KMS-11 (cell line): Measurements from ENCODE around the gene KLRK1.

ENCODE experiments used
- H2AFZ ChIP-seq: fragments of 200-600 bp; sonication (generic); 2 replicates; pipeline ENCODE4 v1.6.1; 2016; ENCODE audit warnings: antibody characterized with exemption, mixed run types, low read depth
- H3K27ac ChIP-seq: fragments of 200-600 bp; sonication (generic); 2 replicates; pipeline ENCODE4 v1.6.1; 2016; ENCODE audit warnings: mild to moderate bottlenecking, mixed run types
- H3K27me3 ChIP-seq: fragments of 200-600 bp; sonication (generic); 2 replicates; pipeline ENCODE4 v1.6.1; 2017; ENCODE audit warnings: mild to moderate bottlenecking, low read depth, mixed run types, moderate library complexity; ENCODE audit not compliant: insufficient read depth
- H3K36me3 ChIP-seq: fragments of 200-600 bp; sonication (generic); 2 replicates; pipeline ENCODE4 v1.6.1; 2017; ENCODE audit warnings: mild to moderate bottlenecking, mixed run types; ENCODE audit not compliant: insufficient read depth
- H3K4me1 ChIP-seq: fragments of 200-600 bp; sonication (generic); 2 replicates; pipeline ENCODE4 v1.6.1; 2016; ENCODE audit warnings: mild to moderate bottlenecking, low read depth, mixed run types; ENCODE audit not compliant: poor library complexity, severe bottlenecking
- H3K4me2 ChIP-seq: fragments of 200-600 bp; sonication (generic); 2 replicates; pipeline ENCODE4 v1.7.0; 2016; ENCODE audit warnings: mild to moderate bottlenecking, mixed run types
- H3K4me3 ChIP-seq: fragments of 200-600 bp; sonication (generic); IDR thresholded peaks from 2 replicates; pipeline ENCODE4 v1.6.1; 2017; ENCODE audit warnings: low read depth, low read length, mixed read lengths; ENCODE audit not compliant: insufficient read depth
- H3K79me2 ChIP-seq: fragments of 200-600 bp; sonication (generic); 2 replicates; pipeline ENCODE4 v1.6.1; 2016; ENCODE audit warnings: low read depth, mixed run types; ENCODE audit not compliant: insufficient read depth
- H3K9ac ChIP-seq: fragments of 200-600 bp; sonication (generic); 2 replicates; pipeline ENCODE4 v1.6.1; 2016; ENCODE audit warnings: mild to moderate bottlenecking, mixed run types
- H4K20me1 ChIP-seq: fragments of 200-600 bp; sonication (generic); 2 replicates; pipeline ENCODE4 v1.6.1; 2016; ENCODE audit warnings: mild to moderate bottlenecking, mixed run types; ENCODE audit not compliant: insufficient read depth
- TF ChIP-seq, protein P1 (sequence below): fragments of 200-600 bp; sonication (generic); conservative IDR thresholded peaks from 2 replicates; pipeline ENCODE4 v1.6.1; 2017; ENCODE audit warnings: low read depth, mild to moderate bottlenecking, antibody characterized with exemption, low read length, moderate library complexity, mixed read lengths

KLRK1 gene

GRCh38 chr12:10409392-10409791 is 19.6 kb upstream of the KLRK1 start, which contains the start of gene KLRC4:
KLRC4 (minus strand) TSS chr12:10409757; CDS start chr12:10409575, 182 bp downstream.
- TF ChIP-seq, protein P1, sequence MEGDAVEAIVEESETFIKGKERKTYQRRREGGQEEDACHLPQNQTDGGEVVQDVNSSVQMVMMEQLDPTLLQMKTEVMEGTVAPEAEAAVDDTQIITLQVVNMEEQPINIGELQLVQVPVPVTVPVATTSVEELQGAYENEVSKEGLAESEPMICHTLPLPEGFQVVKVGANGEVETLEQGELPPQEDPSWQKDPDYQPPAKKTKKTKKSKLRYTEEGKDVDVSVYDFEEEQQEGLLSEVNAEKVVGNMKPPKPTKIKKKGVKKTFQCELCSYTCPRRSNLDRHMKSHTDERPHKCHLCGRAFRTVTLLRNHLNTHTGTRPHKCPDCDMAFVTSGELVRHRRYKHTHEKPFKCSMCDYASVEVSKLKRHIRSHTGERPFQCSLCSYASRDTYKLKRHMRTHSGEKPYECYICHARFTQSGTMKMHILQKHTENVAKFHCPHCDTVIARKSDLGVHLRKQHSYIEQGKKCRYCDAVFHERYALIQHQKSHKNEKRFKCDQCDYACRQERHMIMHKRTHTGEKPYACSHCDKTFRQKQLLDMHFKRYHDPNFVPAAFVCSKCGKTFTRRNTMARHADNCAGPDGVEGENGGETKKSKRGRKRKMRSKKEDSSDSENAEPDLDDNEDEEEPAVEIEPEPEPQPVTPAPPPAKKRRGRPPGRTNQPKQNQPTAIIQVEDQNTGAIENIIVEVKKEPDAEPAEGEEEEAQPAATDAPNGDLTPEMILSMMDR, result no peak
- no peaks in the 10 kb centered on the region for H3K27me3 ChIP-seq
- no peak within 1 kb of the TSS for H3K4me2 ChIP-seq
- no peak within 1 kb of the TSS for H2AFZ ChIP-seq
- H3K36me3 ChIP-seq, result no peaks in the 10 kb centered on the region
- peaks cover 15% of the 10 kb centered on the region for H3K4me1 ChIP-seq
- no peak within 1 kb of the TSS for H3K27ac ChIP-seq
- H3K9ac ChIP-seq, result no peak within 1 kb of the TSS
- no peaks in the 10 kb centered on the region for H3K79me2 ChIP-seq
- no peak within 1 kb of the TSS for H3K4me3 ChIP-seq
- H4K20me1 ChIP-seq, result no peaks in the 10 kb centered on the region

GRCh38 chr12:10408842-10409241 is 19.0 kb upstream of the KLRK1 start:
- Histone ChIP-seq H3K79me2 (no peaks in the 10 kb centered on the region), H3K27ac (no peak overlapping the region), H2AFZ (no peak overlapping the region), H3K27me3 (no peaks in the 10 kb centered on the region), H3K4me1 (peaks cover 15% of the 10 kb centered on the region), H3K36me3 (no peaks in the 10 kb centered on the region), H3K4me3 (no peak overlapping the region), H3K4me2 (no peak overlapping the region), H4K20me1 (no peaks in the 10 kb centered on the region), H3K9ac (no peak overlapping the region)
- TF ChIP-seq, protein P1, result no peak

- Histone ChIP-seq H3K4me2 (no peak overlapping the region), H3K27ac (no peak overlapping the region), H3K27me3 (no peaks in the 10 kb centered on the region), H4K20me1 (no peaks in the 10 kb centered on the region), H2AFZ (no peak overlapping the region), H3K4me1 (peaks cover 13% of the 10 kb centered on the region), H3K9ac (no peak overlapping the region), H3K79me2 (no peaks in the 10 kb centered on the region), H3K4me3 (no peak overlapping the region), H3K36me3 (no peaks in the 10 kb centered on the region)
- TF ChIP-seq, protein P1, result no peak
These were observed 16.9 kb upstream of the KLRK1 start for GRCh38 chr12:10406725-10407124.

DNA sequence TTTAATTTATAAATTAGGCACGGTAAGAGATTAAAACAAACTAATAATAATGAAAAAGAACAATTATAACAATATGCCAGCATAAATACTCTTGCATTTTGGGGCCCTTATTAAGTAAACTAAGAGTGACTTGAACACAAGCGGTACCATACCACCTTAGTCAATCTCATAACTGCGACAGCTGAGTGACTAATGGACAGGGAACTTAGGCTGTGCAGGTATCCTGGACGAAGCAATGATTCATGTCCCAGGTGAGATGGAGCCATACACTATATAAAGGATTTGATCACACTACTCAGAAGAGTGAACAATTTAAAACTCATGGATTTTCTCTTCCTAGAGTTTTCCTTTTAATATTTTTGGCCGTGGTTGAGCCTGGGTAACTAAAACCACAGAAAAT is 15.5 kb upstream of the KLRK1 start:
- TF ChIP-seq, protein P1, result no peak
- no peak overlapping the region for H3K4me2 ChIP-seq
- H3K36me3 ChIP-seq, result no peaks in the 10 kb centered on the region
- no peaks in the 10 kb centered on the region for H4K20me1 ChIP-seq
- no peak overlapping the region for H3K4me3 ChIP-seq
- no peak overlapping the region for H2AFZ ChIP-seq
- no peaks in the 10 kb centered on the region for H3K27me3 ChIP-seq
- H3K9ac ChIP-seq, result no peak overlapping the region
- H3K79me2 ChIP-seq, result no peaks in the 10 kb centered on the region
- no peak overlapping the region for H3K27ac ChIP-seq
- peaks cover 6% of the 10 kb centered on the region for H3K4me1 ChIP-seq
